ENCODE results near the gene HNRNPL. TPM values are rescaled to one million over a fixed set of nuclear protein-coding genes. Genes with fewer than 3 reads are reported as not detected.

Gene HNRNPL
- total and polyA plus RNA-seq, 9 of the 15 experiments (the other 6 are each of a cell fraction or from before 2014, with no cell fraction given), result 39.5 to 610 (median 299) TPM

DNA sequence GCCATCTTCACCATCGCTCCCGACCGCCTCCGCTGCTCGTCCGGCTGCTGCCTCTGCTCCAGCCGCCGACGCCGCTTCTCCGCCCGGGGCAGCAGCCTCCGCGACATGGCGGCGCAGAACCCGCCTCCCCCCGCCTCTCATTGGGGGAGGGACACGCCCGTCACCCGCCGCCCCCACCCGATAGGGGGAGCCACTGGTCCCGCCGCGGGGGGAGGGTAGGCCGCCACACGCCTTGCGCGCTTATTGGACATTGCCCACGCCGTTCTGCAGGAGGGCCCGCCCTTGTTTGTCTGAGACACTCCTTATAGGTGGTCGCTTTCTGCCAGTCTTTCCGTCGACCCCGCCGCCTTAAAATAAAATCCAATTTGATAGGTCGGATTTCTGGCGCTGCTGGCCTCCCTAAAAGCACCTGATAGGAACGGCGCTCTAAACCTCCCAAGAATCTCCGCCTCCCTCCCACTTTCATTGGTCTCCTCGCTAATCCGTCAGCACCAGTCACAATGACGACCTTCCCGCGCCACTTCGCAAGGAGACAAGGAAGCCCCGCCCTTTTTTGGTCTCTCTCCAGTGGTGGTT, at the start of gene HNRNPL (continued):
- TF ChIP-seq MAFG (tag; conservative IDR thresholded peaks at IDR 0.05), result no peak
- TF ChIP-seq ZBED1 (IDR thresholded peaks at IDR 0.05), result no peak
- TF ChIP-seq, protein P1, sequence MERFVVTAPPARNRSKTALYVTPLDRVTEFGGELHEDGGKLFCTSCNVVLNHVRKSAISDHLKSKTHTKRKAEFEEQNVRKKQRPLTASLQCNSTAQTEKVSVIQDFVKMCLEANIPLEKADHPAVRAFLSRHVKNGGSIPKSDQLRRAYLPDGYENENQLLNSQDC (CRISPR knock-in tag; IDR thresholded peaks at IDR 0.05), result peak; percentile 12; the same call in 1 of the 2 replicates
- peak; percentile 62; the same call in 1 of the 2 replicates for TF ChIP-seq POLR2AphosphoS2 (IDR thresholded peaks at IDR 0.05; ENCODE audit: low read length)
- TF ChIP-seq, protein P2, sequence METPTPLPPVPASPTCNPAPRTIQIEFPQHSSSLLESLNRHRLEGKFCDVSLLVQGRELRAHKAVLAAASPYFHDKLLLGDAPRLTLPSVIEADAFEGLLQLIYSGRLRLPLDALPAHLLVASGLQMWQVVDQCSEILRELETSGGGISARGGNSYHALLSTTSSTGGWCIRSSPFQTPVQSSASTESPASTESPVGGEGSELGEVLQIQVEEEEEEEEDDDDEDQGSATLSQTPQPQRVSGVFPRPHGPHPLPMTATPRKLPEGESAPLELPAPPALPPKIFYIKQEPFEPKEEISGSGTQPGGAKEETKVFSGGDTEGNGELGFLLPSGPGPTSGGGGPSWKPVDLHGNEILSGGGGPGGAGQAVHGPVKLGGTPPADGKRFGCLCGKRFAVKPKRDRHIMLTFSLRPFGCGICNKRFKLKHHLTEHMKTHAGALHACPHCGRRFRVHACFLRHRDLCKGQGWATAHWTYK (CRISPR knock-in tag; IDR thresholded peaks at IDR 0.05), result no peak
- no peak for TF ChIP-seq TRIM24 (IDR thresholded peaks at IDR 0.05)
- TF ChIP-seq MIER1 (IDR thresholded peaks at IDR 0.05; ENCODE audit: low read depth), result no peak
- TF ChIP-seq, protein P3, sequence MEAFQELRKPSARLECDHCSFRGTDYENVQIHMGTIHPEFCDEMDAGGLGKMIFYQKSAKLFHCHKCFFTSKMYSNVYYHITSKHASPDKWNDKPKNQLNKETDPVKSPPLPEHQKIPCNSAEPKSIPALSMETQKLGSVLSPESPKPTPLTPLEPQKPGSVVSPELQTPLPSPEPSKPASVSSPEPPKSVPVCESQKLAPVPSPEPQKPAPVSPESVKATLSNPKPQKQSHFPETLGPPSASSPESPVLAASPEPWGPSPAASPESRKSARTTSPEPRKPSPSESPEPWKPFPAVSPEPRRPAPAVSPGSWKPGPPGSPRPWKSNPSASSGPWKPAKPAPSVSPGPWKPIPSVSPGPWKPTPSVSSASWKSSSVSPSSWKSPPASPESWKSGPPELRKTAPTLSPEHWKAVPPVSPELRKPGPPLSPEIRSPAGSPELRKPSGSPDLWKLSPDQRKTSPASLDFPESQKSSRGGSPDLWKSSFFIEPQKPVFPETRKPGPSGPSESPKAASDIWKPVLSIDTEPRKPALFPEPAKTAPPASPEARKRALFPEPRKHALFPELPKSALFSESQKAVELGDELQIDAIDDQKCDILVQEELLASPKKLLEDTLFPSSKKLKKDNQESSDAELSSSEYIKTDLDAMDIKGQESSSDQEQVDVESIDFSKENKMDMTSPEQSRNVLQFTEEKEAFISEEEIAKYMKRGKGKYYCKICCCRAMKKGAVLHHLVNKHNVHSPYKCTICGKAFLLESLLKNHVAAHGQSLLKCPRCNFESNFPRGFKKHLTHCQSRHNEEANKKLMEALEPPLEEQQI (IDR thresholded peaks at IDR 0.05), result no peak
- no peak; the same call in 1 of the 2 replicates for TF ChIP-seq KLF6 (CRISPR knock-in tag; IDR thresholded peaks at IDR 0.05; ENCODE audit: borderline replicate concordance)
- no peak for TF ChIP-seq ZNF282 (CRISPR knock-in tag; IDR thresholded peaks at IDR 0.05)
- no peak for TF ChIP-seq NELFE (IDR thresholded peaks at IDR 0.05; ENCODE audit: insufficient read depth, insufficient read length)
- TF ChIP-seq FOXK1 (CRISPR knock-in tag; IDR thresholded peaks at IDR 0.05; ENCODE audit: borderline replicate concordance), result no peak
- peak; percentile 33; the same call in 1 of the 2 replicates for TF ChIP-seq CBX1 (IDR thresholded peaks at IDR 0.05; ENCODE audit: low read depth)
- TF ChIP-seq, protein P4, sequence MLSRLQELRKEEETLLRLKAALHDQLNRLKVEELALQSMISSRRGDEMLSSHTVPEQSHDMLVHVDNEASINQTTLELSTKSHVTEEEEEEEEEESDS (CRISPR knock-in tag; IDR thresholded peaks at IDR 0.05), result no peak
- TF ChIP-seq, protein P5, sequence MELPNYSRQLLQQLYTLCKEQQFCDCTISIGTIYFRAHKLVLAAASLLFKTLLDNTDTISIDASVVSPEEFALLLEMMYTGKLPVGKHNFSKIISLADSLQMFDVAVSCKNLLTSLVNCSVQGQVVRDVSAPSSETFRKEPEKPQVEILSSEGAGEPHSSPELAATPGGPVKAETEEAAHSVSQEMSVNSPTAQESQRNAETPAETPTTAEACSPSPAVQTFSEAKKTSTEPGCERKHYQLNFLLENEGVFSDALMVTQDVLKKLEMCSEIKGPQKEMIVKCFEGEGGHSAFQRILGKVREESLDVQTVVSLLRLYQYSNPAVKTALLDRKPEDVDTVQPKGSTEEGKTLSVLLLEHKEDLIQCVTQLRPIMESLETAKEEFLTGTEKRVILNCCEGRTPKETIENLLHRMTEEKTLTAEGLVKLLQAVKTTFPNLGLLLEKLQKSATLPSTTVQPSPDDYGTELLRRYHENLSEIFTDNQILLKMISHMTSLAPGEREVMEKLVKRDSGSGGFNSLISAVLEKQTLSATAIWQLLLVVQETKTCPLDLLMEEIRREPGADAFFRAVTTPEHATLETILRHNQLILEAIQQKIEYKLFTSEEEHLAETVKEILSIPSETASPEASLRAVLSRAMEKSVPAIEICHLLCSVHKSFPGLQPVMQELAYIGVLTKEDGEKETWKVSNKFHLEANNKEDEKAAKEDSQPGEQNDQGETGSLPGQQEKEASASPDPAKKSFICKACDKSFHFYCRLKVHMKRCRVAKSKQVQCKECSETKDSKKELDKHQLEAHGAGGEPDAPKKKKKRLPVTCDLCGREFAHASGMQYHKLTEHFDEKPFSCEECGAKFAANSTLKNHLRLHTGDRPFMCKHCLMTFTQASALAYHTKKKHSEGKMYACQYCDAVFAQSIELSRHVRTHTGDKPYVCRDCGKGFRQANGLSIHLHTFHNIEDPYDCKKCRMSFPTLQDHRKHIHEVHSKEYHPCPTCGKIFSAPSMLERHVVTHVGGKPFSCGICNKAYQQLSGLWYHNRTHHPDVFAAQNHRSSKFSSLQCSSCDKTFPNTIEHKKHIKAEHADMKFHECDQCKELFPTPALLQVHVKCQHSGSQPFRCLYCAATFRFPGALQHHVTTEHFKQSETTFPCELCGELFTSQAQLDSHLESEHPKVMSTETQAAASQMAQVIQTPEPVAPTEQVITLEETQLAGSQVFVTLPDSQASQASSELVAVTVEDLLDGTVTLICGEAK (IDR thresholded peaks at IDR 0.05), result peak; percentile 61
- TF ChIP-seq, protein P5 (CRISPR knock-in tag; IDR thresholded peaks at IDR 0.05), result no peak
